Gastrocnemius medialis (tissue), 4 donors: ENCODE data around the gene SH3BP4. TPM values are rescaled to one million over a fixed set of nuclear protein-coding genes. Genes with fewer than 3 reads are reported as not detected.

ENCODE experiments used
- ATAC-seq, 2 donors: fragments of 150-250 bp; one replicate each; pipeline ENCODE4 v1.9.1; 2016
- DNase-seq, 2 donors: peaks; one replicate each; pipeline ENCODE4 v3.0.0-alpha.2; 2019
- H3K27ac ChIP-seq, 4 donors: fragments of 200-600 bp; sonication (generic); 1 replicate in 1 of 4; 2 replicates in 3 of 4; pipeline ENCODE4 v1.5.1; 2016 to 2018; ENCODE audit warnings: mild to moderate bottlenecking in 2 of 4, moderate library complexity in 1 of 4
- H3K27me3 ChIP-seq, 3 donors: fragments of 200-600 bp; sonication (generic) in 2 of 3; 1 replicate in 1 of 3; 2 replicates in 2 of 3; pipeline versions ENCODE4 v1.5.1 to v1.6.0; 2016 to 2019; ENCODE audit warnings: mild to moderate bottlenecking in 1 of 3, moderate library complexity in 1 of 3
- H3K36me3 ChIP-seq, 2 donors: fragments of 200-600 bp; sonication (generic) in 1 of 2; one replicate each; pipeline ENCODE4 v1.5.1; 2017 to 2018
- H3K4me1 ChIP-seq, 2 donors: fragments of 200-600 bp; sonication (generic) in 1 of 2; one replicate each; pipeline ENCODE4 v1.5.1; 2016 to 2017; ENCODE audit warnings: mild to moderate bottlenecking in 2 of 2
- H3K4me3 ChIP-seq, 4 donors: fragments of 200-600 bp; sonication (generic) in 3 of 4; 1 replicate in 1 of 4; 2 replicates in 3 of 4; pipeline ENCODE4 v1.5.1; 2016 to 2019; ENCODE audit warnings: mild to moderate bottlenecking in 2 of 4
- H3K9me3 ChIP-seq, 3 donors: fragments of 200-600 bp; sonication (generic) in 2 of 3; 1 replicate in 1 of 3; 2 replicates in 2 of 3; pipeline ENCODE4 v1.5.1; 2016 to 2019
- POLR2A ChIP-seq, 2 donors: fragments of 450-650 bp; IDR thresholded peaks; one replicate each; pipeline ENCODE4 v1.6.1; 2017; ENCODE audit warnings: antibody characterized with exemption in 2 of 2, mild to moderate bottlenecking in 2 of 2, moderate library complexity in 2 of 2
- in situ Hi-C, 4 donors: fragments of 200-750 bp; cut with MboI; loops; one replicate each; pipeline versions ENCODE4 v1.15.0 to v1.8.0; 2017; ENCODE audit warnings: low sequenced_read_pairs in 4 of 4
- intact Hi-C: fragments of 100-400 bp; cut with DNase I; formaldehyde crosslinking; loops from one replicate; pipeline ENCODE4 v1.15.1; 2023; ENCODE audit warnings: low total_unique reads
- total RNA-seq, 4 donors: library from RNA; depleted of rRNA; stranded (reverse); fragments of >200 nt; gene quantifications; one replicate each; pipeline versions ENCODE4 v1.1.0 to v1.2.3, GENCODE V29; 2016
- TF ChIP-seq, protein P1 (sequence below), 5 experiments: fragments of 450-650 bp in 3 of 5; fragments of 200-600 bp in 2 of 5; sonication (generic) in 2 of 5; IDR thresholded peaks in 4 of 5; conservative IDR thresholded peaks in 1 of 5; 1 replicate in 4 of 5; 2 replicates in 1 of 5; pipeline ENCODE4 v1.5.1; 2016 to 2019; ENCODE audit warnings: antibody characterized with exemption in 5 of 5, mild to moderate bottlenecking in 3 of 5, moderate library complexity in 3 of 5

The SH3BP4 gene
- total RNA-seq, 4 donors from 2014 or later: 10.2 to 36.9 (median 15.9) TPM

DNA sequence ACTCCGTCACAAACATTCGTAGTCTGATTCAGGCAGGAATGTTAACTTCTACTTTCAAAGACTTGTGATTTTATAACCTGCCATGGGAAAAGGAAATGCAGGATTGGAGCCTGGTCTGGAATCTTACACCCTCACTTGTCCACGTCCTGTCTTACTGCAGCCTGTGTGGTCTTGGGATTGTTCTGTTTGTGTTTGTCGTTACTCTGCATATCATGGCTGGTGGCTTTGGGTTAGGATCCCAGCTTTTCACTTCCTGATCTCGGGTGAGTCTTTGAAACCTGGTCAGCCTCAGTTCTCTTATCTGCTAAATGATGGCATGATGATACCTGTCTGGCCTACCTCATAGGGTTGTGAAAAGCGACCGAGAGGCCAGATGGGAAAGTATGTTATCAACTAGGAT lies 34.6 kb downstream of the SH3BP4 start:
- no peak for TF ChIP-seq POLR2A (IDR thresholded peaks at IDR 0.05)
- DNase-seq (no peak), ATAC-seq (no peak)
- intact Hi-C loops: no loop called here
- Histone ChIP-seq H3K27ac (no peak overlapping the region), H3K9me3 (no peaks in the 10 kb centered on the region), H3K36me3 (no peaks in the 10 kb centered on the region), H3K4me3 (no peak overlapping the region), H3K4me1 (peaks cover 4 to 8% of the 10 kb centered on the region in 2 donors), H3K27me3 (no peaks in the 10 kb centered on the region)
- in situ Hi-C loops: no loop called here

DNA sequence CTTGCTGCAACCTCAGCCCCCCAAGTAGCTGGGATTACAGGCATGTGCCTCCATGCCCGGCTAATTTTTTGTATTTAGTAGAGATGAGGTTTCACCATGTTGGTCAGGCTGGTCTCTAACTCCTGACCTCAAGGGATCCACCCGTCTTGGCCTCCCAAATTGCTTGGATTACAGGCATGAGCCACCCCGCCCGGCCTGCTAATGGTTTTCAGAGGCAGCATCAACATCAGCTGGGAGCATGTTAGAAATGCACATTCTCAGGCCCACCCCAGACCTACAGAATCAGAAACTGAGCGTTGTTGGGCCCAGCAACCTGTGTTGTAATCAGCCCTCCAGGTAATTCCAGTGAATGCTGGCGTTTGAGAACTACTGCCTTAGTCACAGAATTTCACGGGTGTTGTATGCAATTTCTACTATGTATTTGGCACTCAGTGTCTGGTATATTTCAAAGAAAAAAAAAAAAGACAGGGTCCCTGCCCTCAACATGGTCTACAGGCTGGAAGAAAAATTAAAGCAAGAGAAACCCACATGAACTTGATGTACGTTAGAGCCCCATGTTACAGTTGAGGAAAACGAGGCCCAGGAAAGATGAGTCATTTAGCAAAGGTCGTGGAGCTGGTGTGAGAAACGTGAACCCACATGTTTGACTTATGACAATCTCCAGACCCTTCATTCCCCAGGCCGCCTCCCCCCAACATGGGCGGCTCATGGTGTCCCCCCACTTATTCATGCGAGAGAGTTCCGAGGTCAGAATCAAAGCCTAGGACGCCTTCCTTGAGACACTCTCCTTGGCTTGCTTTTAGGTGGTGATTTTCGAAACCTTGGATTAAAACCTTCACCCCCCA lies 35.3 kb downstream of the SH3BP4 start:
- in situ Hi-C loops: no loop called here
- no peaks in the 10 kb centered on the region for H3K36me3 ChIP-seq
- TF ChIP-seq, protein P1, sequence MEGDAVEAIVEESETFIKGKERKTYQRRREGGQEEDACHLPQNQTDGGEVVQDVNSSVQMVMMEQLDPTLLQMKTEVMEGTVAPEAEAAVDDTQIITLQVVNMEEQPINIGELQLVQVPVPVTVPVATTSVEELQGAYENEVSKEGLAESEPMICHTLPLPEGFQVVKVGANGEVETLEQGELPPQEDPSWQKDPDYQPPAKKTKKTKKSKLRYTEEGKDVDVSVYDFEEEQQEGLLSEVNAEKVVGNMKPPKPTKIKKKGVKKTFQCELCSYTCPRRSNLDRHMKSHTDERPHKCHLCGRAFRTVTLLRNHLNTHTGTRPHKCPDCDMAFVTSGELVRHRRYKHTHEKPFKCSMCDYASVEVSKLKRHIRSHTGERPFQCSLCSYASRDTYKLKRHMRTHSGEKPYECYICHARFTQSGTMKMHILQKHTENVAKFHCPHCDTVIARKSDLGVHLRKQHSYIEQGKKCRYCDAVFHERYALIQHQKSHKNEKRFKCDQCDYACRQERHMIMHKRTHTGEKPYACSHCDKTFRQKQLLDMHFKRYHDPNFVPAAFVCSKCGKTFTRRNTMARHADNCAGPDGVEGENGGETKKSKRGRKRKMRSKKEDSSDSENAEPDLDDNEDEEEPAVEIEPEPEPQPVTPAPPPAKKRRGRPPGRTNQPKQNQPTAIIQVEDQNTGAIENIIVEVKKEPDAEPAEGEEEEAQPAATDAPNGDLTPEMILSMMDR (IDR thresholded peaks at IDR 0.05 in 4 of 5, conservative IDR thresholded peaks at IDR 0.05 in 1 of 5): no peak
- TF ChIP-seq POLR2A (IDR thresholded peaks at IDR 0.05): no peak
- H3K4me3 ChIP-seq: no peak overlapping the region
- H3K27me3 ChIP-seq: no peaks in the 10 kb centered on the region
- intact Hi-C loops: no loop called here
- no peak for DNase-seq
- H3K4me1 ChIP-seq: peaks cover 4 to 8% of the 10 kb centered on the region in 2 donors
- no peaks in the 10 kb centered on the region for H3K9me3 ChIP-seq
- H3K27ac ChIP-seq: no peak overlapping the region
- no peak for ATAC-seq

DNA sequence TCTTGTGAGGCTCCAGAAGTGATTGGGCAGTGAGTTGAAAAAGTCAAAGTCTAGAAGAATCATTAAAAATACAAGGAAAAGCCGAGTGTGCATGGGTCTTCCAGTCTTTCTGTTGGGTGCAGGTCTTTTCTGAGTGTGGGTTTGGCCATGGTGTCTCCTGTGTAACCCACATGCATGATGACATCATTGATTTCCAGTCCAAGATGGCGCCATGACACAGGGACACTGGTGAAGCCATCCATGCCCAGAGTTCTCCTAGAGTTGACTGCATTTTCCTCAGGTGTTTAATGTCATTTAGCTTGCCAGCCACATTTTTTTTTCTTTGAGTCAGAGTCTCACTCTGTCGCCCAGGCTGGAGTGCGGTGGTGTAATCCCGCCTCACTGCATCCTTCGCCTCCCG lies 35.9 kb downstream of the SH3BP4 start:
- intact Hi-C loops: no loop called here
- Histone ChIP-seq H3K4me1 (peaks cover 4 to 8% of the 10 kb centered on the region in 2 donors), H3K4me3 (no peak overlapping the region), H3K36me3 (no peaks in the 10 kb centered on the region), H3K9me3 (no peaks in the 10 kb centered on the region), H3K27me3 (no peaks in the 10 kb centered on the region), H3K27ac (no peak overlapping the region)
- ATAC-seq: no peak
- no peak for TF ChIP-seq POLR2A (IDR thresholded peaks at IDR 0.05)
- TF ChIP-seq, protein P1 (IDR thresholded peaks at IDR 0.05 in 4 of 5, conservative IDR thresholded peaks at IDR 0.05 in 1 of 5): no peak
- DNase-seq: no peak
- in situ Hi-C loops: no loop called here

DNA sequence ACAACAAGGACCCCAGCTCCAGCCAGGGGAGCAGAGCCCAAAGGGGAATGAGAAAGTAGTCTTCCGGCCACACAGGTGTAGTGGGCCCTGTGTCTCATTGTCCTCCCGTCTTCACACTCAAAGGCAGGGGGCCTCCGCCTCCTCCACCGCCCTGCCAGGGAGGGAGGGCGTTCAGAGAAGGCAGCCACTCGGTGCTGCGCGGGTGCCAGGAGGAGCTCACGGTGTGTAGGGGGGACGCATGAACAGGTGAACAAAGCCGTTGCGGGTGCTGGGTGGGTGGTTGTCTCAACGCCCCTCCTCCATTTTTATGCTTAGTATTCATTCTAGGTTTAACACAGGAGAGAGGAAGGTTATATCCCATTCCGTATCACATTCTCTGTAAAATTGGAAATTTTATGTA lies 36.7 kb downstream of the SH3BP4 start:
- in situ Hi-C loops: no loop called here
- H3K27ac ChIP-seq: no peak overlapping the region
- no peak for DNase-seq
- H3K4me1 ChIP-seq: peaks cover 4 to 8% of the 10 kb centered on the region in 2 donors
- intact Hi-C loops: no loop called here
- H3K4me3 ChIP-seq: no peak overlapping the region
- no peaks in the 10 kb centered on the region for H3K27me3 ChIP-seq
- ATAC-seq: no peak
- H3K9me3 ChIP-seq: no peaks in the 10 kb centered on the region
- TF ChIP-seq, protein P1 (IDR thresholded peaks at IDR 0.05 in 4 of 5, conservative IDR thresholded peaks at IDR 0.05 in 1 of 5): no peak
- no peak for TF ChIP-seq POLR2A (IDR thresholded peaks at IDR 0.05)
- H3K36me3 ChIP-seq: no peaks in the 10 kb centered on the region

DNA sequence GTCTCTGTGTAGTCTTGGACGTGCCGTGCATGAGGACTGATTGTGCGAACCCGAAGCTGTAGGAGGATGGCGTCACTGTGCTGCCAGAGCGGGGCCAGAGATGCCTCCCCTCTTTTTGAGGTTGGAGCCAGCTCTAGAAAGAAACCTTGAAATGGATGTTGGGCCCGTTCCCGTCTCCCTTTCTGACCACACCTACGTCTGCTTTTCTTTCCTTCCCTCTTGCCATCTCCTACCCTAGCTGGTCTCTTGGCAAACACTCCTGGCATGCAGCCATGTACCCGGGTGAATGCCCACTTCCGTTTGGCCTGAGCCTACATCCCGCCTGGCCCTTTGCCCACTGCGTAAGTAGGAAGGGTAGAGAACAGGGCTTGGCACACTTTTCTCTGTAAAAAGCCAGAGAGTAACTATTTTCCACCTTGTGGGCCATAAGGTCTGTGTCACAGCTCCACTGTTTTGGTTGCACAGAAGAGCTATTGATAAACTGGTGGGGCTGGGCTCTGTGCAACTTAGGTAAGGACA lies 37.4 kb downstream of the SH3BP4 start:
- Histone ChIP-seq H3K4me3 (no peak overlapping the region), H3K27ac (no peak overlapping the region), H3K9me3 (no peaks in the 10 kb centered on the region), H3K27me3 (no peaks in the 10 kb centered on the region), H3K4me1 (peaks cover 4 to 8% of the 10 kb centered on the region in 2 donors), H3K36me3 (no peaks in the 10 kb centered on the region)
- ATAC-seq (peak; percentile 42 to 57), DNase-seq (peak; percentile 46 to 68)
- TF ChIP-seq, protein P1 (IDR thresholded peaks at IDR 0.05 in 4 of 5, conservative IDR thresholded peaks at IDR 0.05 in 1 of 5): no peak
- TF ChIP-seq POLR2A (IDR thresholded peaks at IDR 0.05): no peak
- intact Hi-C loops (no loop called here), in situ Hi-C loops (no loop called here)
